ENCODE data around the gene C1QTNF1.

Gene C1QTNF1

GRCh38 chr17:79048826-79049755 is 25.1 kb downstream of the C1QTNF1 start:
- TF ChIP-seq CTCF (IDR thresholded peaks at IDR 0.05; ENCODE audit: insufficient read depth, low read length) (no peak), GABPA (IDR thresholded peaks at IDR 0.05; ENCODE audit: low read depth) (no peak), SPI1 (IDR thresholded peaks at IDR 0.05; ENCODE audit: borderline replicate concordance, low read depth) (no peak), REST (IDR thresholded peaks at IDR 0.05; ENCODE audit: insufficient replicate concordance, low read depth) (no peak), POLR2AphosphoS5 (IDR thresholded peaks at IDR 0.05; ENCODE audit: low read depth) (no peak)
- no peak for DNase-seq (ENCODE audit: low read depth in 1 of 2, low spot score in 1 of 2)
- H3K4me3 ChIP-seq (replicated peaks; ENCODE audit: insufficient read depth, low read length) = no peak overlapping the region

GRCh38 chr17:79049821-79050220 is 25.9 kb downstream of the C1QTNF1 start:
- Histone ChIP-seq H3K27me3 (ENCODE audit: insufficient read depth, poor library complexity, severe bottlenecking) (no peaks in the 10 kb centered on the region), H3K4me3 (replicated peaks; ENCODE audit: insufficient read depth, low read length) (no peak overlapping the region), H3K27ac (replicated peaks) (no peak overlapping the region)
- TF ChIP-seq CTCF (IDR thresholded peaks at IDR 0.05; ENCODE audit: insufficient read depth, low read length) = no peak
- TF ChIP-seq REST (IDR thresholded peaks at IDR 0.05; ENCODE audit: insufficient replicate concordance, low read depth) = no peak
- TF ChIP-seq POLR2AphosphoS5 (IDR thresholded peaks at IDR 0.05; ENCODE audit: low read depth) = no peak
- TF ChIP-seq SPI1 (IDR thresholded peaks at IDR 0.05; ENCODE audit: borderline replicate concordance, low read depth) = no peak
- no peak for TF ChIP-seq GABPA (IDR thresholded peaks at IDR 0.05; ENCODE audit: low read depth)
- no peak for DNase-seq (ENCODE audit: low read depth in 1 of 2, low spot score in 1 of 2)

More at GRCh38 chr17:79048826-79049755, 25.1 kb downstream of the C1QTNF1 start:
- no peak overlapping the region for H3K27ac ChIP-seq (replicated peaks)
- no peaks in the 10 kb centered on the region for H3K27me3 ChIP-seq (ENCODE audit: insufficient read depth, poor library complexity, severe bottlenecking)

- TF ChIP-seq GABPA (IDR thresholded peaks at IDR 0.05; ENCODE audit: low read depth) (no peak), REST (IDR thresholded peaks at IDR 0.05; ENCODE audit: insufficient replicate concordance, low read depth) (no peak), SPI1 (IDR thresholded peaks at IDR 0.05; ENCODE audit: borderline replicate concordance, low read depth) (no peak), POLR2AphosphoS5 (IDR thresholded peaks at IDR 0.05; ENCODE audit: low read depth) (no peak), CTCF (IDR thresholded peaks at IDR 0.05; ENCODE audit: insufficient read depth, low read length) (no peak)
- Histone ChIP-seq H3K27ac (replicated peaks) (no peak overlapping the region), H3K27me3 (ENCODE audit: insufficient read depth, poor library complexity, severe bottlenecking) (no peaks in the 10 kb centered on the region), H3K4me3 (replicated peaks; ENCODE audit: insufficient read depth, low read length) (no peak overlapping the region)
- no peak for DNase-seq (ENCODE audit: low read depth in 1 of 2, low spot score in 1 of 2)
Observed at GRCh38 chr17:79050551-79050950, 26.6 kb downstream of the C1QTNF1 start.
